PFSK-1 (cell line): ENCODE data around the gene EML4.

Source experiments
- FOXP2 ChIP-seq: optimal IDR thresholded peaks from 2 replicates; pipeline ENCODE3; 2011; ENCODE audit warnings: borderline replicate concordance, control low read depth, inconsistent platforms; ENCODE audit not compliant: insufficient read depth; ENCODE audit errors: extremely low read length, extremely low read depth
- POLR2AphosphoS5 ChIP-seq: IDR thresholded peaks from 2 replicates; pipeline ENCODE4 v1.6.1; 2012; ENCODE audit warnings: low read depth, mild to moderate bottlenecking, control low read depth, low read length, moderate library complexity
- REST ChIP-seq, 2 experiments: IDR thresholded peaks; 2 replicates each; pipeline versions ENCODE4 v1.6.1 to v1.8.0; 2011 to 2012; ENCODE audit warnings: low read depth in 2 of 2, low read length in 2 of 2, control low read depth in 1 of 2, inconsistent platforms in 1 of 2, mild to moderate bottlenecking in 1 of 2, moderate library complexity in 1 of 2; ENCODE audit not compliant: insufficient read depth in 1 of 2
- SIN3A ChIP-seq: IDR thresholded peaks from 2 replicates; pipeline ENCODE4 v1.6.1; 2012; ENCODE audit warnings: mild to moderate bottlenecking, low read length, moderate library complexity, borderline replicate concordance; ENCODE audit not compliant: insufficient read depth
- TAF1 ChIP-seq: IDR thresholded peaks from 2 replicates; pipeline ENCODE4 v1.6.1; 2012; ENCODE audit warnings: low read length, control low read depth, borderline replicate concordance; ENCODE audit not compliant: insufficient read depth

Gene EML4

GRCh38 chr2:42371611-42372473 is 202.7 kb downstream of the EML4 start:
- TF ChIP-seq REST (IDR thresholded peaks at IDR 0.05; ENCODE audit: insufficient read depth in 1 of 2, low read depth in 2 of 2, low read length in 2 of 2) = no peak
- no peak for TF ChIP-seq TAF1
- no peak for TF ChIP-seq POLR2AphosphoS5
- TF ChIP-seq FOXP2 = no peak

GRCh38 chr2:42372474-42373200 is 203.5 kb downstream of the EML4 start:
- TF ChIP-seq REST (IDR thresholded peaks at IDR 0.05; ENCODE audit: insufficient read depth in 1 of 2, low read depth in 2 of 2, low read length in 2 of 2) = no peak
- TF ChIP-seq FOXP2 = no peak
- no peak for TF ChIP-seq TAF1
- no peak for TF ChIP-seq SIN3A
- no peak for TF ChIP-seq POLR2AphosphoS5

GRCh38 chr2:42376758-42377157 is 207.6 kb downstream of the EML4 start:
- TF ChIP-seq POLR2AphosphoS5 (no peak), TAF1 (no peak), REST (IDR thresholded peaks at IDR 0.05; ENCODE audit: insufficient read depth in 1 of 2, low read depth in 2 of 2, low read length in 2 of 2) (no peak), SIN3A (no peak), FOXP2 (no peak)

- TF ChIP-seq TAF1 (no peak), FOXP2 (no peak), REST (IDR thresholded peaks at IDR 0.05; ENCODE audit: insufficient read depth in 1 of 2, low read depth in 2 of 2, low read length in 2 of 2) (no peak), SIN3A (no peak), POLR2AphosphoS5 (no peak)
Measured at GRCh38 chr2:42378415-42378814, 209.3 kb downstream of the EML4 start.
